ENCODE measurements around the gene ZSCAN12. TPM values are rescaled to one million over a fixed set of nuclear protein-coding genes. Genes with fewer than 3 reads are reported as not detected.

Gene ZSCAN12
- total and polyA plus RNA-seq, 10 of the 15 experiments (the other 5 are each of a cell fraction or from before 2014, with no cell fraction given), result 1.2 to 12.2 (median 7.4) TPM

- Histone ChIP-seq H4K20me1 (ENCODE audit: control insufficient read depth, insufficient read depth) (no peaks in the 10 kb centered on the region), H2AFZ (ENCODE audit: control insufficient read depth, low read depth, low read length) (no peak overlapping the region), H3K27me3 (replicated peaks in 1 of 2; ENCODE audit: control insufficient read depth in 2 of 2, insufficient read depth in 2 of 2, low read length in 1 of 2) (no peaks in the 10 kb centered on the region), H3K4me1 (ENCODE audit: control insufficient read depth, insufficient read depth, low read length) (no peaks in the 10 kb centered on the region), H3K27ac (ENCODE audit: control insufficient read depth, insufficient read depth) (no peak overlapping the region), H3K9me3 (replicated peaks; ENCODE audit: control insufficient read depth, insufficient read depth, low read length) (no peaks in the 10 kb centered on the region; the same call in 2 of the 3 replicates), H3K4me3 (no peak overlapping the region), H3K36me3 (ENCODE audit: control insufficient read depth in 2 of 2, insufficient read depth in 2 of 2, low read length in 1 of 2) (no peaks in the 10 kb centered on the region), H3K9ac (ENCODE audit: control insufficient read depth, insufficient read depth, low read length) (no peak overlapping the region), H3K79me2 (ENCODE audit: control insufficient read depth, insufficient read depth, low read length) (no peaks in the 10 kb centered on the region), H3K4me2 (ENCODE audit: control insufficient read depth, insufficient read depth) (no peak overlapping the region)
- intact Hi-C loops (cut with micrococcal nuclease; ENCODE audit: unreplicated experiment) (no loop called here), in situ Hi-C loops (cut with MboI) (no loop called here)
- FAIRE-seq (no peak), ATAC-seq (peak; percentile 37; the same call in 2 of the 3 replicates), DNase-seq (ENCODE audit: low read depth, low spot score) (no peak)
- ChIA-PET SMC1A (ENCODE audit: uncharacterized antibody, unreplicated experiment) (no interaction called here), CTCF (no interaction called here), RAD21 (ENCODE audit: unreplicated experiment) (no interaction called here), POLR2A (no interaction called here)
- WGBS (ENCODE audit: insufficient coverage, insufficient replicate concordance, low lambda C conversion rate, missing lambda C conversion rate), result 32% methylated on average over 2 of the region's 2 CpGs
- no TSS peak for BruUV-seq (replicated peaks)
- no peak for TF ChIP-seq ATF3 (IDR thresholded peaks at IDR 0.05; ENCODE audit: borderline replicate concordance, extremely low read depth, low read depth, low read length)
- no peak for TF ChIP-seq TCF3 (IDR thresholded peaks at IDR 0.05; ENCODE audit: borderline replicate concordance, insufficient read depth, low read depth, low read length)
- TF ChIP-seq NKRF (conservative IDR thresholded peaks at IDR 0.05), result no peak
- TF ChIP-seq SMAD5 (IDR thresholded peaks at IDR 0.05; ENCODE audit: low read depth), result no peak
- no peak for TF ChIP-seq NFYB (IDR thresholded peaks at IDR 0.05; ENCODE audit: insufficient read depth, low read depth, low read length)
- TF ChIP-seq CEBPZ (IDR thresholded peaks at IDR 0.05; ENCODE audit: low read depth, low read length), result no peak
- TF ChIP-seq MLLT1 (IDR thresholded peaks at IDR 0.05), result no peak
- TF ChIP-seq NFXL1 (IDR thresholded peaks at IDR 0.05; ENCODE audit: borderline replicate concordance), result no peak
- no peak for TF ChIP-seq MXI1 (IDR thresholded peaks at IDR 0.05; ENCODE audit: low read depth, low read length)
- TF ChIP-seq REST (IDR thresholded peaks at IDR 0.05; ENCODE audit: low read depth, low read length), result no peak
- TF ChIP-seq KAT2A (conservative IDR thresholded peaks at IDR 0.05; ENCODE audit: control insufficient read depth, low read depth, low read length), result no peak
- TF ChIP-seq IRF3 (IDR thresholded peaks at IDR 0.05), result no peak
These were observed 7.9 kb upstream of the ZSCAN12 start for GRCh38 chr6:28407401-28407800.

All from GM12878 (cell line).